VCaP (cell line): ENCODE data around the gene FAM3B.

Experiments used
- H3K27ac ChIP-seq: fragments of 450-650 bp; 2 replicates; pipeline ENCODE4 v1.5.1; 2017
- TF ChIP-seq, protein P1 (sequence below): fragments of 450-650 bp; conservative IDR thresholded peaks from 2 replicates; pipeline ENCODE4 v1.5.1; 2017; ENCODE audit warnings: mild to moderate bottlenecking, moderate library complexity

FAM3B gene

DNA sequence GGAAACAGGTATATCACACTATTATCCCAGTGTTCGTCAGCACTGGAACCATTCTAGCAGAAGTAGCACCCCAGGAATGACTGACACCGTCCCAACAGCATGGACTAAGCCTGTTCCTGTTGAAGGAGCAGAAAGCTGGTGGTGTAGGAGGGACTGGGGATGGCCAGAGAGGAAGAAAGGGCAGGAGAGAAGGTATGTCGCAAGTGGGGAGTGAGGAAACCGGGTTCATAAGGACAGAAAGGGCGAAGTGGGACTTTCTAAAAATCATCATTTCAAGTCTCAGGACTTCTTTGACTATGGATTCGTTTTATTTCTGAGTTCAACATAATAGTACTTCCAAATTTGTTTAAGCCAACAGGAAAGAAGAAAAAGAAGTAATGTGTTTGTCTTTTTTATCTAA lies 89.7 kb downstream of the FAM3B start:
- TF ChIP-seq, protein P1, sequence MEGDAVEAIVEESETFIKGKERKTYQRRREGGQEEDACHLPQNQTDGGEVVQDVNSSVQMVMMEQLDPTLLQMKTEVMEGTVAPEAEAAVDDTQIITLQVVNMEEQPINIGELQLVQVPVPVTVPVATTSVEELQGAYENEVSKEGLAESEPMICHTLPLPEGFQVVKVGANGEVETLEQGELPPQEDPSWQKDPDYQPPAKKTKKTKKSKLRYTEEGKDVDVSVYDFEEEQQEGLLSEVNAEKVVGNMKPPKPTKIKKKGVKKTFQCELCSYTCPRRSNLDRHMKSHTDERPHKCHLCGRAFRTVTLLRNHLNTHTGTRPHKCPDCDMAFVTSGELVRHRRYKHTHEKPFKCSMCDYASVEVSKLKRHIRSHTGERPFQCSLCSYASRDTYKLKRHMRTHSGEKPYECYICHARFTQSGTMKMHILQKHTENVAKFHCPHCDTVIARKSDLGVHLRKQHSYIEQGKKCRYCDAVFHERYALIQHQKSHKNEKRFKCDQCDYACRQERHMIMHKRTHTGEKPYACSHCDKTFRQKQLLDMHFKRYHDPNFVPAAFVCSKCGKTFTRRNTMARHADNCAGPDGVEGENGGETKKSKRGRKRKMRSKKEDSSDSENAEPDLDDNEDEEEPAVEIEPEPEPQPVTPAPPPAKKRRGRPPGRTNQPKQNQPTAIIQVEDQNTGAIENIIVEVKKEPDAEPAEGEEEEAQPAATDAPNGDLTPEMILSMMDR: no peak

More for the DNA sequence above, 89.7 kb downstream of the FAM3B start:
- no peak overlapping the region for H3K27ac ChIP-seq
